HFF-Myc (cell line): Measurements from ENCODE around the gene SCLY.

ENCODE experiments used
- DNase-seq: peaks from one replicate; pipeline ENCODE4 v3.0.0-alpha.2; 2011; ENCODE audit warnings: low read depth; ENCODE audit errors: extremely low read depth
- H3K4me3 ChIP-seq: replicated peaks from 2 replicates; pipeline ENCODE4 v1.5.1; 2011; ENCODE audit warnings: low read depth, mild to moderate bottlenecking, control low read depth, low read length
- CTCF ChIP-seq: IDR thresholded peaks from 2 replicates; pipeline ENCODE4 v1.5.1; 2012; ENCODE audit warnings: mild to moderate bottlenecking, low read depth, low read length, control low read depth; ENCODE audit errors: missing control alignments

SCLY gene

GRCh38 chr2:238131761-238132462 is 71.1 kb downstream of the SCLY start:
- H3K4me3 ChIP-seq = no peak overlapping the region
- no peak for DNase-seq
- TF ChIP-seq CTCF = no peak

GRCh38 chr2:238132463-238133450 is 72.0 kb downstream of the SCLY start:
- DNase-seq = no peak
- TF ChIP-seq CTCF = no peak
- H3K4me3 ChIP-seq = no peak overlapping the region

GRCh38 chr2:238133499-238134392 is 72.9 kb downstream of the SCLY start:
- TF ChIP-seq CTCF = no peak
- DNase-seq = no peak

GRCh38 chr2:238134393-238134785 is 73.6 kb downstream of the SCLY start:
- DNase-seq = no peak
- TF ChIP-seq CTCF = no peak
- H3K4me3 ChIP-seq = no peak overlapping the region

More at GRCh38 chr2:238133499-238134392, 72.9 kb downstream of the SCLY start:
- H3K4me3 ChIP-seq = no peak overlapping the region

GRCh38 chr2:238135601-238136150 is 74.9 kb downstream of the SCLY start:
- no peak for TF ChIP-seq CTCF
- DNase-seq = no peak
- H3K4me3 ChIP-seq = no peak overlapping the region
